Body of pancreas (tissue), 4 donors: ENCODE results near the gene WDR18.

Experiments
- POLR2A ChIP-seq, 3 donors: fragments of 450-650 bp; IDR thresholded peaks; one replicate each; pipeline ENCODE4 v1.6.1; 2016; ENCODE audit warnings: antibody characterized with exemption in 3 of 3, mild to moderate bottlenecking in 2 of 3
- TF ChIP-seq, protein P1 (sequence below), 7 experiments: fragments of 450-650 bp in 4 of 7; fragments of 200-600 bp in 3 of 7; sonication (generic) in 3 of 7; IDR thresholded peaks; one replicate each; pipeline ENCODE4 v1.5.1; 2016 to 2019; ENCODE audit warnings: antibody characterized with exemption in 7 of 7

DNA sequence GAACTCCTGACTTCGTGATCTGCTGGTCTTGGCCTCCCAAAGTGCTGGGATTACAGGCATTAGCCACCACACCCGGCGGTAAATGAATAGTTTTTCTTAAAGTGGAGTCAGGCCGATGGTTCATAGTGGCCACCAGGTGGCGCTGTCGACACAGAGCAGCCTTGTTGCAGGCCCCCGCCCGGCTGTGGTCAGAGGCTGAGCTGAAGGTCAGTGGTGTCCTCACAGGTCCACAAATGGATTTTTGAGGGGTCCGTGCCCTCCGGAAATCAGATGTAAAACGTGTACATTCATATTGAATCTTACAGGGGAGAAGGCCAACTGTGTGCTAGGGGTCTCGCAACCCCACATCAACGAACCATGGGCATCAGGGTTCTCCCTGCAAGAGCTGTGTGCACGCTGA lies 13.4 kb upstream of the WDR18 start:
- TF ChIP-seq, protein P1, sequence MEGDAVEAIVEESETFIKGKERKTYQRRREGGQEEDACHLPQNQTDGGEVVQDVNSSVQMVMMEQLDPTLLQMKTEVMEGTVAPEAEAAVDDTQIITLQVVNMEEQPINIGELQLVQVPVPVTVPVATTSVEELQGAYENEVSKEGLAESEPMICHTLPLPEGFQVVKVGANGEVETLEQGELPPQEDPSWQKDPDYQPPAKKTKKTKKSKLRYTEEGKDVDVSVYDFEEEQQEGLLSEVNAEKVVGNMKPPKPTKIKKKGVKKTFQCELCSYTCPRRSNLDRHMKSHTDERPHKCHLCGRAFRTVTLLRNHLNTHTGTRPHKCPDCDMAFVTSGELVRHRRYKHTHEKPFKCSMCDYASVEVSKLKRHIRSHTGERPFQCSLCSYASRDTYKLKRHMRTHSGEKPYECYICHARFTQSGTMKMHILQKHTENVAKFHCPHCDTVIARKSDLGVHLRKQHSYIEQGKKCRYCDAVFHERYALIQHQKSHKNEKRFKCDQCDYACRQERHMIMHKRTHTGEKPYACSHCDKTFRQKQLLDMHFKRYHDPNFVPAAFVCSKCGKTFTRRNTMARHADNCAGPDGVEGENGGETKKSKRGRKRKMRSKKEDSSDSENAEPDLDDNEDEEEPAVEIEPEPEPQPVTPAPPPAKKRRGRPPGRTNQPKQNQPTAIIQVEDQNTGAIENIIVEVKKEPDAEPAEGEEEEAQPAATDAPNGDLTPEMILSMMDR (IDR thresholded peaks at IDR 0.05): peak in 6 of 7 experiments; percentile 17 to 40 (median 27)
- no peak for TF ChIP-seq POLR2A (IDR thresholded peaks at IDR 0.05)
